GM19463 (cell line): ENCODE measurements around the gene TSC2.
"Not testable (repeated sequence)": the region's sequence is repeated elsewhere in the genome, so short reads cannot be mapped to it uniquely, and the experiment has no call there.

Experiments used
- ATAC-seq: cut with Tn5 transposase; IDR thresholded peaks from one replicate; pipeline ENCODE4 v1.9.1; 2021; ENCODE audit warnings: mild to moderate bottlenecking, moderate library complexity; ENCODE audit not compliant: unreplicated experiment

TSC2 gene

GRCh38 chr16:2096853-2097595, 49.2 kb downstream of the TSC2 start:
- ATAC-seq: no peak

GRCh38 chr16:2097689-2098088, 49.9 kb downstream of the TSC2 start:
- ATAC-seq: not testable (repeated sequence)

- not testable (repeated sequence) for ATAC-seq
Measured at GRCh38 chr16:2101581-2101980, 53.8 kb downstream of the TSC2 start.

GRCh38 chr16:2102471-2102870, 54.7 kb downstream of the TSC2 start:
- no peak for ATAC-seq

GRCh38 chr16:2104464-2104863, 56.7 kb downstream of the TSC2 start:
- not testable (repeated sequence) for ATAC-seq

GRCh38 chr16:2105291-2105690, 57.5 kb downstream of the TSC2 start:
- not testable (repeated sequence) for ATAC-seq

- not testable (repeated sequence) for ATAC-seq
Measured at GRCh38 chr16:2105769-2106168, 58.0 kb downstream of the TSC2 start.

GRCh38 chr16:2106211-2106610, 58.4 kb downstream of the TSC2 start:
- not testable (repeated sequence) for ATAC-seq

- ATAC-seq: not testable (repeated sequence)
Measured at GRCh38 chr16:2107121-2107790, 59.5 kb downstream of the TSC2 start.

- not testable (repeated sequence) for ATAC-seq
Measured at GRCh38 chr16:2107791-2108125, 60.0 kb downstream of the TSC2 start.

- ATAC-seq: not testable (repeated sequence)
Measured at GRCh38 chr16:2108446-2109270, 60.9 kb downstream of the TSC2 start.

- ATAC-seq: not testable (repeated sequence)
Measured at GRCh38 chr16:2109271-2109580, 61.4 kb downstream of the TSC2 start.

GRCh38 chr16:2109872-2110271, 62.1 kb downstream of the TSC2 start:
- ATAC-seq: not testable (repeated sequence)

GRCh38 chr16:2110332-2111008, 62.7 kb downstream of the TSC2 start:
- not testable (repeated sequence) for ATAC-seq

GRCh38 chr16:2111009-2111353, 63.2 kb downstream of the TSC2 start:
- ATAC-seq: not testable (repeated sequence)

- ATAC-seq: not testable (repeated sequence)
Measured at GRCh38 chr16:2111412-2112335, 63.9 kb downstream of the TSC2 start.

- ATAC-seq: not testable (repeated sequence)
Measured at GRCh38 chr16:2112539-2113106, 64.8 kb downstream of the TSC2 start.

GRCh38 chr16:2114225-2114624, 66.4 kb downstream of the TSC2 start:
- ATAC-seq: not testable (repeated sequence)

- ATAC-seq: not testable (repeated sequence)
Measured at GRCh38 chr16:2114885-2115590, 67.3 kb downstream of the TSC2 start.
